GM23338 (cell line): ENCODE data around the gene ACTR1A. TPM values are rescaled to one million over a fixed set of nuclear protein-coding genes. Genes with fewer than 3 reads are reported as not detected.

ENCODE experiments used
- ATAC-seq: fragments of 200-7000 bp; cut with Tn5 transposase; 3 replicates; pipeline ENCODE4 v1.9.1; 2020
- DNase-seq: peaks from one replicate; pipeline ENCODE4 v3.0.0-alpha.2; 2015; ENCODE audit warnings: low spot score
- H2AFZ ChIP-seq: fragments of 200-600 bp; sonication (generic); 2 replicates; pipeline ENCODE4 v1.8.0; 2016; ENCODE audit warnings: antibody characterized with exemption, mild to moderate bottlenecking, moderate library complexity
- H3F3A ChIP-seq: fragments of 200-600 bp; sonication (generic); replicated peaks from 2 replicates; pipeline ENCODE4 v1.8.0; 2017; ENCODE audit warnings: antibody characterized with exemption, mixed run types, low read depth
- H3K27ac ChIP-seq: fragments of 200-600 bp; sonication (generic); 2 replicates; pipeline ENCODE4 v1.6.1; 2016; ENCODE audit warnings: low read depth
- H3K27me3 ChIP-seq: fragments of 200-600 bp; sonication (generic); 2 replicates; pipeline ENCODE4 v1.8.0; 2016; ENCODE audit warnings: mild to moderate bottlenecking, mixed run types, moderate library complexity; ENCODE audit not compliant: insufficient read depth
- H3K36me3 ChIP-seq: fragments of 200-600 bp; sonication (generic); 2 replicates; pipeline ENCODE4 v1.8.0; 2016; ENCODE audit warnings: mild to moderate bottlenecking; ENCODE audit not compliant: insufficient read depth
- H3K4me1 ChIP-seq: fragments of 200-600 bp; sonication (generic); 2 replicates; pipeline ENCODE4 v1.8.0; 2016; ENCODE audit warnings: mild to moderate bottlenecking, moderate library complexity; ENCODE audit not compliant: insufficient read depth
- H3K4me2 ChIP-seq: fragments of 200-600 bp; sonication (generic); 2 replicates; pipeline ENCODE4 v1.7.1; 2017; ENCODE audit warnings: mixed run types
- H3K4me3 ChIP-seq: fragments of 200-600 bp; sonication (generic); 2 replicates; pipeline ENCODE4 v1.6.1; 2016; ENCODE audit warnings: mixed run types
- H3K79me2 ChIP-seq: fragments of 200-600 bp; sonication (generic); replicated peaks from 2 replicates; pipeline ENCODE4 v1.8.0; 2017; ENCODE audit warnings: mild to moderate bottlenecking; ENCODE audit not compliant: insufficient read depth
- H3K9me2 ChIP-seq: fragments of 200-600 bp; sonication (generic); 2 replicates; pipeline ENCODE4 v1.8.0; 2017; ENCODE audit not compliant: insufficient read depth
- H4K20me1 ChIP-seq: fragments of 200-600 bp; sonication (generic); replicated peaks from 2 replicates; pipeline ENCODE4 v1.8.0; 2017; ENCODE audit warnings: mild to moderate bottlenecking; ENCODE audit not compliant: insufficient read depth
- H3K27ac Mint-ChIP-seq: 2 replicates; pipeline ENCODE4 v1.8.0; 2020; ENCODE audit warnings: inconsistent platforms, mild to moderate bottlenecking, moderate library complexity, mixed read lengths
- H3K27me3 Mint-ChIP-seq: 3 replicates; pipeline ENCODE4 v1.8.0; 2022; ENCODE audit warnings: low read depth, mild to moderate bottlenecking, moderate library complexity, mixed read lengths, inconsistent platforms; ENCODE audit not compliant: insufficient read depth, poor library complexity
- H3K36me3 Mint-ChIP-seq: 3 replicates; pipeline ENCODE4 v1.8.0; 2021; ENCODE audit warnings: low read depth, mild to moderate bottlenecking, inconsistent platforms, moderate library complexity, mixed read lengths
- H3K4me1 Mint-ChIP-seq: 3 replicates; pipeline ENCODE4 v1.8.0; 2020; ENCODE audit warnings: mild to moderate bottlenecking, inconsistent platforms, mixed read lengths
- H3K4me3 Mint-ChIP-seq: 3 replicates; pipeline ENCODE4 v1.8.0; 2021; ENCODE audit warnings: moderate library complexity, mild to moderate bottlenecking, inconsistent platforms, mixed read lengths
- H3K9me3 Mint-ChIP-seq: 3 replicates; pipeline ENCODE4 v1.8.0; 2020; ENCODE audit warnings: moderate library complexity, mild to moderate bottlenecking, inconsistent platforms, mixed read lengths
- EZH2phosphoT487 ChIP-seq: fragments of 200-600 bp; sonication (generic); IDR thresholded peaks from one replicate; pipeline ENCODE4 v1.8.1; 2018; ENCODE audit warnings: antibody characterized with exemption; ENCODE audit not compliant: unreplicated experiment
- JUNB ChIP-seq: IDR thresholded peaks from one replicate; pipeline ENCODE4 v1.6.1; 2016; ENCODE audit warnings: antibody characterized with exemption; ENCODE audit not compliant: unreplicated experiment
- POLR2AphosphoS5 ChIP-seq: IDR thresholded peaks from 2 replicates; pipeline ENCODE4 v1.6.1; 2016; ENCODE audit warnings: antibody characterized with exemption, low read depth
- ZNF331 ChIP-seq: fragments of 250-450 bp; sonication (Bioruptor Pico); IDR thresholded peaks from 2 replicates; pipeline ENCODE4 v1.5.0; 2020; ENCODE audit warnings: low read depth, mild to moderate bottlenecking, moderate library complexity
- polyA plus RNA-seq: library from polyadenylated mRNA; unstranded; fragments of >200 nt; fragmentation: Nextera tagmentation; extraction: Ambion mirVana; gene quantifications from 2 replicates; pipeline ENCODE4 v1.2.1, GENCODE V29; 2016
- total RNA-seq: library from RNA; depleted of rRNA; stranded (reverse); fragments of >200 nt; shearing (Covaris generic); gene quantifications from 2 replicates; pipeline ENCODE4 v1.2.3, GENCODE V29; 2014
- TF ChIP-seq, protein P1 (sequence below): fragments of 250-450 bp; sonication (Bioruptor Pico); IDR thresholded peaks from 2 replicates; pipeline ENCODE4 v1.5.0; 2020; ENCODE audit warnings: mild to moderate bottlenecking, moderate library complexity
- TF ChIP-seq, protein P2 (sequence below): IDR thresholded peaks from 2 replicates; pipeline ENCODE4 v1.6.1; 2016; ENCODE audit warnings: antibody characterized with exemption

The ACTR1A gene
- total and polyA plus RNA-seq, 2 experiments from 2014 or later, result 39.4 to 101 TPM

DNA sequence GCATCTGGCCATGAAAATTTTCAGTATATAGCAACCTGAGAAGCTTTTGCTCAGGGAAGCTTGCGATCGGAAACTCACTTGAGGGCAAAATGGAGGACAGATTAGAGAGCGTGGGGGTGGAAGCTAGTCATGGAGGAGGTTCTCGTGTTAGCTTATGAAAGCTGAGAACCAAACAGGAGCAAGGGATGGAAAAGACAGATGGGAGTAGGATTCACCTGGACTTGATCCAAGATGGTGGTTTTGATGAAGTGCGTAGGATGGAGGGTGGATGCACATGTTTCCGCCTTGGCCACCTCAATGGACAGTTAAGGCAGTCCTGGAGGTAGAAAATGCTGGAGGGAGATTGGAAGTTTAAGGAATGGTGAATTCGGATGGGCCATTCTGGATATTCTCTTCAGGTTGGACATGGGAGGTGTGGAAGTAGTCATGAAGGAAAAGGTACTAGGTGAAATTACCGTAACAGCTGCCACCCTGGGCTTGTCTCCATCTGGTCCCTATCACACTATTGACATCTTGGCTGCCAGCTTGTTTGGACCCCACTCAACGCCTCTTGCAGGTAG lies 44.8 kb downstream of the ACTR1A start:
- Histone ChIP-seq H3K4me2 (no peak overlapping the region), H3K36me3 (peaks cover 8% of the 10 kb centered on the region), H3K79me2 (peaks cover 18% of the 10 kb centered on the region), H3K4me1 (peaks cover 50% of the 10 kb centered on the region), H3K9me2 (no peaks in the 10 kb centered on the region), H3K27ac (no peak overlapping the region), H4K20me1 (peaks cover 5% of the 10 kb centered on the region), H2AFZ (no peak overlapping the region), H3K27me3 (peaks cover 5% of the 10 kb centered on the region; the same call in 1 of the 2 replicates), H3F3A (peaks cover 34% of the 10 kb centered on the region; the same call in 1 of the 2 replicates), H3K4me3 (no peak overlapping the region)
- Mint-ChIP-seq H3K27me3 (peaks cover 27% of the 10 kb centered on the region), H3K9me3 (no peaks in the 10 kb centered on the region; the same call in 2 of the 3 replicates), H3K36me3 (peaks cover 27% of the 10 kb centered on the region), H3K27ac (0 out of 2 replicates have a peak overlapping the region, but pooled peaks have one; percentile 2), H3K4me3 (no peak overlapping the region), H3K4me1 (peaks cover 62% of the 10 kb centered on the region)
- TF ChIP-seq EZH2phosphoT487, result no peak
- TF ChIP-seq ZNF331 (CRISPR knock-in tag), result no peak
- TF ChIP-seq, protein P1, sequence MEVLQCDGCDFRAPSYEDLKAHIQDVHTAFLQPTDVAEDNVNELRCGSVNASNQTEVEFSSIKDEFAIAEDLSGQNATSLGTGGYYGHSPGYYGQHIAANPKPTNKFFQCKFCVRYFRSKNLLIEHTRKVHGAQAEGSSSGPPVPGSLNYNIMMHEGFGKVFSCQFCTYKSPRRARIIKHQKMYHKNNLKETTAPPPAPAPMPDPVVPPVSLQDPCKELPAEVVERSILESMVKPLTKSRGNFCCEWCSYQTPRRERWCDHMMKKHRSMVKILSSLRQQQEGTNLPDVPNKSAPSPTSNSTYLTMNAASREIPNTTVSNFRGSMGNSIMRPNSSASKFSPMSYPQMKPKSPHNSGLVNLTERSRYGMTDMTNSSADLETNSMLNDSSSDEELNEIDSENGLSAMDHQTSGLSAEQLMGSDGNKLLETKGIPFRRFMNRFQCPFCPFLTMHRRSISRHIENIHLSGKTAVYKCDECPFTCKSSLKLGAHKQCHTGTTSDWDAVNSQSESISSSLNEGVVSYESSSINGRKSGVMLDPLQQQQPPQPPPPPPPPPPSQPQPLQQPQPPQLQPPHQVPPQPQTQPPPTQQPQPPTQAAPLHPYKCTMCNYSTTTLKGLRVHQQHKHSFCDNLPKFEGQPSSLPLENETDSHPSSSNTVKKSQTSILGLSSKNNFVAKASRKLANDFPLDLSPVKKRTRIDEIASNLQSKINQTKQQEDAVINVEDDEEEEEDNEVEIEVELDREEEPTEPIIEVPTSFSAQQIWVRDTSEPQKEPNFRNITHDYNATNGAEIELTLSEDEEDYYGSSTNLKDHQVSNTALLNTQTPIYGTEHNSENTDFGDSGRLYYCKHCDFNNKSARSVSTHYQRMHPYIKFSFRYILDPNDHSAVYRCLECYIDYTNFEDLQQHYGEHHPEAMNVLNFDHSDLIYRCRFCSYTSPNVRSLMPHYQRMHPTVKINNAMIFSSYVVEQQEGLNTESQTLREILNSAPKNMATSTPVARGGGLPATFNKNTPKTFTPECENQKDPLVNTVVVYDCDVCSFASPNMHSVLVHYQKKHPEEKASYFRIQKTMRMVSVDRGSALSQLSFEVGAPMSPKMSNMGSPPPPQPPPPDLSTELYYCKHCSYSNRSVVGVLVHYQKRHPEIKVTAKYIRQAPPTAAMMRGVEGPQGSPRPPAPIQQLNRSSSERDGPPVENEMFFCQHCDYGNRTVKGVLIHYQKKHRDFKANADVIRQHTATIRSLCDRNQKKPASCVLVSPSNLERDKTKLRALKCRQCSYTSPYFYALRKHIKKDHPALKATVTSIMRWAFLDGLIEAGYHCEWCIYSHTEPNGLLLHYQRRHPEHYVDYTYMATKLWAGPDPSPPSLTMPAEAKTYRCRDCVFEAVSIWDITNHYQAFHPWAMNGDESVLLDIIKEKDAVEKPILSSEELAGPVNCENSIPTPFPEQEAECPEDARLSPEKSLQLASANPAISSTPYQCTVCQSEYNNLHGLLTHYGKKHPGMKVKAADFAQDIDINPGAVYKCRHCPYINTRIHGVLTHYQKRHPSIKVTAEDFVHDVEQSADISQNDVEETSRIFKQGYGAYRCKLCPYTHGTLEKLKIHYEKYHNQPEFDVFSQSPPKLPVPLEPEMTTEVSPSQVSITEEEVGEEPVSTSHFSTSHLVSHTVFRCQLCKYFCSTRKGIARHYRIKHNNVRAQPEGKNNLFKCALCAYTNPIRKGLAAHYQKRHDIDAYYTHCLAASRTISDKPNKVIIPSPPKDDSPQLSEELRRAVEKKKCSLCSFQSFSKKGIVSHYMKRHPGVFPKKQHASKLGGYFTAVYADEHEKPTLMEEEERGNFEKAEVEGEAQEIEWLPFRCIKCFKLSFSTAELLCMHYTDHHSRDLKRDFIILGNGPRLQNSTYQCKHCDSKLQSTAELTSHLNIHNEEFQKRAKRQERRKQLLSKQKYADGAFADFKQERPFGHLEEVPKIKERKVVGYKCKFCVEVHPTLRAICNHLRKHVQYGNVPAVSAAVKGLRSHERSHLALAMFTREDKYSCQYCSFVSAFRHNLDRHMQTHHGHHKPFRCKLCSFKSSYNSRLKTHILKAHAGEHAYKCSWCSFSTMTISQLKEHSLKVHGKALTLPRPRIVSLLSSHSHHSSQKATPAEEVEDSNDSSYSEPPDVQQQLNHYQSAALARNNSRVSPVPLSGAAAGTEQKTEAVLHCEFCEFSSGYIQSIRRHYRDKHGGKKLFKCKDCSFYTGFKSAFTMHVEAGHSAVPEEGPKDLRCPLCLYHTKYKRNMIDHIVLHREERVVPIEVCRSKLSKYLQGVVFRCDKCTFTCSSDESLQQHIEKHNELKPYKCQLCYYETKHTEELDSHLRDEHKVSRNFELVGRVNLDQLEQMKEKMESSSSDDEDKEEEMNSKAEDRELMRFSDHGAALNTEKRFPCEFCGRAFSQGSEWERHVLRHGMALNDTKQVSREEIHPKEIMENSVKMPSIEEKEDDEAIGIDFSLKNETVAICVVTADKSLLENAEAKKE (CRISPR knock-in tag), result no peak
- TF ChIP-seq, protein P2, sequence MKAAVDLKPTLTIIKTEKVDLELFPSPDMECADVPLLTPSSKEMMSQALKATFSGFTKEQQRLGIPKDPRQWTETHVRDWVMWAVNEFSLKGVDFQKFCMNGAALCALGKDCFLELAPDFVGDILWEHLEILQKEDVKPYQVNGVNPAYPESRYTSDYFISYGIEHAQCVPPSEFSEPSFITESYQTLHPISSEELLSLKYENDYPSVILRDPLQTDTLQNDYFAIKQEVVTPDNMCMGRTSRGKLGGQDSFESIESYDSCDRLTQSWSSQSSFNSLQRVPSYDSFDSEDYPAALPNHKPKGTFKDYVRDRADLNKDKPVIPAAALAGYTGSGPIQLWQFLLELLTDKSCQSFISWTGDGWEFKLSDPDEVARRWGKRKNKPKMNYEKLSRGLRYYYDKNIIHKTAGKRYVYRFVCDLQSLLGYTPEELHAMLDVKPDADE, result no peak
- no peak for TF ChIP-seq JUNB
- no peak for TF ChIP-seq POLR2AphosphoS5
- ATAC-seq (no peak), DNase-seq (no peak)
